ENCODE measurements around the gene CYP4F8.
"Not testable (repeated sequence)": the region's sequence is repeated elsewhere in the genome, so short reads cannot be mapped to it uniquely, and the experiment has no call there.

The CYP4F8 gene, protein sequence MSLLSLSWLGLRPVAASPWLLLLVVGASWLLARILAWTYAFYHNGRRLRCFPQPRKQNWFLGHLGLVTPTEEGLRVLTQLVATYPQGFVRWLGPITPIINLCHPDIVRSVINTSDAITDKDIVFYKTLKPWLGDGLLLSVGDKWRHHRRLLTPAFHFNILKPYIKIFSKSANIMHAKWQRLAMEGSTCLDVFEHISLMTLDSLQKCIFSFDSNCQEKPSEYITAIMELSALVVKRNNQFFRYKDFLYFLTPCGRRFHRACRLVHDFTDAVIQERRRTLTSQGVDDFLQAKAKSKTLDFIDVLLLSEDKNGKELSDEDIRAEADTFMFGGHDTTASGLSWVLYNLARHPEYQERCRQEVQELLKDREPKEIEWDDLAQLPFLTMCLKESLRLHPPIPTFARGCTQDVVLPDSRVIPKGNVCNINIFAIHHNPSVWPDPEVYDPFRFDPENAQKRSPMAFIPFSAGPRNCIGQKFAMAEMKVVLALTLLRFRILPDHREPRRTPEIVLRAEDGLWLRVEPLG

DNA sequence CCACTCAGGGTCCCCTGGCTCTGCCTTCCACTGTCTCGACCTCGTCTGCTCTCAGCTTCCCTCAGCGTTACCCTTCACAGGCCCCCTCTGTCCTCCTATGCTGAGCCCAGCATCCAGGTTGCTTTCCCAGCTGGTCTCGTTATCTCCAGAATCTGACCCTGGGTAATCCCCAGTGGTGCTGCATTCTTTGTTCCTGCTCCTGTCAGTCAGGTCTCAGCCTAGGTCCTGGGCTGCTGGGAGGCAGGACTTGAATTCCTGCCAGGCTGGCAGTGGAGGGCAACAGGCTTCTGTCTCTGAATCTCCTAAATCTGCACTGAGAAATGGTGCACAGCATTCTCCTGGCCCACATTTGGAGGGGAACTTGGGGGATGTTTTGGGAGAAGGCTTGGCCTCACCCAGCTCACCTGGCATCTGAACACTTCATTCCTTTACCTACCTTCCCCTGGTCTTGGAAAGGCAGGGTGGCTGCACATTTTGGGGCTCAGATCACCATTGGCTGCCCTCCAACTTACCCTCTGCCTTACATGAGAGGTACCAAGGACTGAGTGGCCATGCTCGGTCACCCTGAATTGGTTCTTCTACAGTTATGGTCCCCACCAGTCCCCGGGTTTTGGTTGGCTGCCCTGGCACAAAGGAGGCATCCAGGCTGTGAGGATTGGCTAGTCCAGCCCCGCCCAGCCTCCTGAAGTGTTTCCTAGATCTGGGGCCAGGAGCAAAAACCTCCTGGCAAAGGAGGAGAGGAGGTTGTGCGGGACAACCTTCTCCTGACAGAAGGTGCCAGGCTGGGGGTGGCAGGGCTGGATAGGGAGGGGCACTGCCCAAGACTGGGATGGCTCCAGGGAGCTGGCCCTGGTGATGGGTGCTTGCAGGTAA, at the start of gene CYP4F8:
Gene CYP4F8 (plus strand): TSS at position 712 of the 873 bp plus-strand sequence. CDS start 399 bp downstream, outside the sequence.
- no peak for DNase-seq (ENCODE audit: low spot score)

DNA sequence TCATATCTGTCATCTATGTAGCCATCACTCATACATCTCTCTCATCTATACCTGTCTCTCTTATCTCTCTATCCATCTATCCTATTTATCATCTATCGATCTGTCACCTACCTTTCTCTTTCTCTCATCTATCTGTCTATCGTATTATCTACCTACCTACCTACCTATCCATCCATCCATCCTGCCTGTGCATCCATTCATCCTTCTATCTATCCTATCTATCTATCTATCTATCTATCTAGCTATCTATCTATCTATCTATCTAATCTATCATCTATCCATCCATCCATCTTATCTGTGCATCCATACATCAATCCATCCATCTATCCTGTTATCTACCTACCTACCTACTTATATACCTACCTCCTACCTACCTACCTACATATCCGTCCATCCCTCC, 44.6 kb upstream of the CYP4F8 start:
- DNase-seq (ENCODE audit: low spot score) = no peak

DNA sequence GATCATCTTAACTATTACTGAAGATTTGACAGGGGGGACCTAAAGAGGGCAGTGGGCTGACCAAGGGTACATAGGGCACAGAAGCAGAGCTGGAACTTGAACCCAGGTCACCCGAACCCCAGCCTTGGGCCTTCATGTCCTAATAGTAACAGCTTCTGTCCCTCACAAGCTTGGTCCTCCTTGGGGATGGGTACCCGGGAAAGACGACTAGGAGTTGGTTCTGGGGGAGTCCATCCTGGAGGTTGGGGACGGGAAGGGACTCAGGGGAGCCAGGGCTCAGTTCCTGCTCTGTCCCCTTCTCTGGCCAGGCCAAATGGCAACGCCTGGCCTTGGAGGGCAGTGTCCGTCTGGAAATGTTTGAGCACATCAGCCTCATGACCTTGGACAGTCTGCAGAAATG, 39.6 kb upstream of the CYP4F8 start:
- DNase-seq (ENCODE audit: low spot score) = no peak

DNA sequence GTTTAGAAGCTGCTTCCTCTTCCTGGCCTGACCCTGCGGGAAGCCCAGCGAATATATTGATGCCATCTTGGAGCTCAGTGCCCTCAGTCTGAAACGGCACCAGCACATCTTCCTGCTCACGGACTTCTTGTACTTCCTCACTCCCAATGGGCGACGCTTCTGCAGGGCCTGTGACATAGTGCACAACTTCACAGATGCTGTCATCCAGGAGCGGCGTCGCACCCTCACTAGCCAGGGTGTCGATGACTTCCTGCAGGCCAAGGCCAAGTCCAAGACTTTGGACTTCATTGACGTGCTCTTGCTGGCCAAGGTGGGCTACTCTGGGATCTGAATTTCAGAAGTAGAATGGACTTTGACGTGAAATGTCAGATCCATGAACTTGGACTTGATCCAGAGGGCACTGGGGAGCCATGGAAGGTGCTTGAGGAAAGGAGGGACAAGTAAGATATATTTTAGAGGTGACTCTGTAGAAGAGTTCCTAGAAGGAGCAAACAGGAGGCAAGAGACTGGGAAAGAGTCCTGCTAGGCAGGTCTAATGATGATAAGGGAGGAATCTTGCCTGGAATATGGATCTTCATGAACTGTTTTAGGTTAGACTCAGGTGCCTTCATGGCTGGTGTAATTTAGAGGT, 38.4 kb upstream of the CYP4F8 start:
- DNase-seq (ENCODE audit: low spot score) = no peak

DNA sequence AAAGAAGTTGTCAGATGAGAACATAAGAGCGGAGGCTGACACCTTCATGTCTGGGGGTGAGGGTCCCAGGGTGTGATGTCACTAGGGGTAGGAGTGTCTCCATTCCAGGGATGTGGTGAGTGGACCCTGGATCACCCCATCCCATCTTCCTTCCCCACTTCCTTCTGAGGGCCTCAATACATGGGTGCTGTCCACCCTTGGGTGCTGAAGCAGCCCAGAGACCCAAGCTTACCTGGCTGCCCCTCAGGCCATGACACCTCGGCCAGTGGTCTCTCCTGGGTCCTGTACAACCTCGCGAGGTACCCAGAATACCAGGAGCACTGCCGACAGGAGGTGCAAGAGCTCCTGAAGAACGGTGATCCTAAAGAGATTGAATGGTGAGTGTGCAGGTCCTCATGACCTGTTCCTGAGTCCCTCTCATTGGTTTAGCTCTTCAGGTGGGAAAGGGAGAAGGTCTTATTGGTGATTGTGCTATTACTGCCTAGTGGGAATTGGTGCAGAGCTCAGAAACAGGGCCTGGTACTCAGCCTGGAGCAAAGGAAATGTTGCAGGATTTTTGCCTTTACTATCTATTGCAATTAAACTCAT, 37.7 kb upstream of the CYP4F8 start:
- DNase-seq (ENCODE audit: low spot score) = no peak

DNA sequence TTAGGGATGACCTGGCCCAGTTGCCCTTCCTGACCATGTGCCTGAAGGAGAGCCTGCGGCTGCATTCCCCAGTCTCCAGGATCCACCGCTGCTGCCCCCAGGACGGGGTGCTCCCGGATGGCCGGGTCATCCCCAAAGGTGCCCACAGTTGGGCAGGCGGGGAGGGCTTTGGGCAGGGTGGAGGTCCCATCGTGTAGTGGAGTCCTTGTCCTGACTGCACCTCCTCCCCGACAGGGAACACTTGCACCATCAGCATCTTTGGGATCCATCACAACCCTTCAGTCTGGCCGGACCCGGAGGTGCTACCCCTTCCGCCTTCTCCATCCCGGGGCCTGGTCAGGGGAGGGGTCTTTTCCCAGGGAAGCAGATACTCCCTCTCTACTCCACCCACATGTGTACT, 31.7 kb upstream of the CYP4F8 start:
- no peak for DNase-seq (ENCODE audit: low spot score)

DNA sequence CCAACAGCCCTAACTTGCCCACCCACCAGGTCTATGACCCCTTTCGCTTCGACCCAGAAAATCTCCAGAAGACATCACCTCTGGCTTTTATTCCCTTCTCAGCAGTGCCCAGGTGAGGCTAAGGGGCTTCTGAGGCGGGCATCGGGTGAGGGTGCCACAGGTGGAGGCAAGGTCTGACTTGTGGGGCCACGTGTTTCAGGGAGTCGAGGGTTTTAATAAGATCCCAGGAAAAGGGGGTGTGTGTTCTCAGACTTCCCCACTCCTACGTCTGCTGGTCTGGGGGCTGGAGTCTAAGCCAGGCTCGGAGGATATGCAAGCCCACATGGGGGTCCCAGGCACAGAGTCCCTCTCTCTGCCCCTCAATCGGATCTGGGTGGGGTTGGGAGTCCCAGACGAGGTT, 30.9 kb upstream of the CYP4F8 start:
- no peak for DNase-seq (ENCODE audit: low spot score)

DNA sequence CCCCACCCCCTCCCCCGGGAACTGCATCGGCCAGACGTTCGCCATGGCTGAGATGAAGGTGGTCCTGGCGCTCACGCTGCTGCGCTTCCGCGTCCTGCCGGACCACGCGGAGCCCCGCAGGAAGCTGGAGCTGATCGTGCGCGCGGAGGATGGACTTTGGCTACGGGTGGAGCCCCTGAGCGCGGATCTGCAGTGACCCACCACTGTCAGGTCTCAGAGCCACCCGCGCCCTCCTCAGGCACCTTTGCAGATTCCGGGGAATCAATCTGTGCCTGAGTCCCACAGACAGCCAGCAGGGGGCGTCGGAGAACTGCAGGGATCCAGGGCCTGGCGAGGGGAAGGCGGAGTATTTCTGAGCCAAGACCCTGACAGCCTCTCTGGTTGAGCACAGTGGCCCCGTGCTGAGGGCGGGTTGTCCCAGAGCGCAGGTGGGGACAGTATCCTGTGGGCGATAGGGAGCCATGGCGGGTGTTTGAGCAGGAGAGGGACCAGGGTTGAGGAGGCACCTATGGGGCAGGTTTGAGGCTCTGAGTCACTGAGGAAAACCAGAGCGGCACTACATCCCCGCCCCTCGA, 30.4 kb upstream of the CYP4F8 start:
- DNase-seq (ENCODE audit: low spot score) = peak; percentile 76

DNA sequence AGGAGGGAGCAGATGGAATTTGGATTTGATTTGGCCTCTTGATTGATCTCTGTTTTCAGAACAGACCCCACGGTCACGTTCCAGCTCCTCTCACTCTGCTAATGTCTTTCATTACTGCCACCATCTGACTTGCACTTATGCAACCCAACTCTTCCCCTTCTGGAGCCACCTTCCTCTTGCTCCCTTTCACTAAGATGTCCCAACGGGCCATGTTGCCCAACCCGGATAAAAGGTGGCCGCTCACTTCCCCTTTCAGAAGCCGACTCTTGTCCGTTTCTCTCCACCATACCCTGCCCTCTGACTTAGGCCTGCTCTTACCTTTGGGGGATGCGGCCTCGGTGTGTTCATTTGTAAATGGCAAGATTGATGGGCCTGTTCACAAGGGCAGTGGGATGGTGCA, 27.4 kb upstream of the CYP4F8 start:
- DNase-seq (ENCODE audit: low spot score) = no peak

DNA sequence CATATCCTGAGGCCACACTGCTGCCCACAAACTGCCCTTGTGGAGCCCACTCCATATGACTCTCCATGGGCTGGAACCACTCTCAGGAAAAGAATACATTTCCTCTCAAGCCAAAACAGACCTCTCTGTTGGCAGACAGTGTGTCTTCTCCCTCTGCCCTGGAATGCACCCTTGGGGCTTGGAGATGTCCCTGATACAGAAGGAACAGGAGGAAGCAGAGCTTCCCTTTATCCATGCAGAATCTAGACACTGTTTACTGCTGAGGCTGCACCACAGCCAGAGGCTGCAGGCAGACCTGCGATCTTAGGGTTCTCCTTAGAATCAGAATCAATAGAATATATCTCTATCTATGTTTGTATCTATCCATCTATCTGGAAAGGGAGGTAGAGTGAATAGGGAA, 26.8 kb upstream of the CYP4F8 start:
- DNase-seq (ENCODE audit: low spot score) = no peak

DNA sequence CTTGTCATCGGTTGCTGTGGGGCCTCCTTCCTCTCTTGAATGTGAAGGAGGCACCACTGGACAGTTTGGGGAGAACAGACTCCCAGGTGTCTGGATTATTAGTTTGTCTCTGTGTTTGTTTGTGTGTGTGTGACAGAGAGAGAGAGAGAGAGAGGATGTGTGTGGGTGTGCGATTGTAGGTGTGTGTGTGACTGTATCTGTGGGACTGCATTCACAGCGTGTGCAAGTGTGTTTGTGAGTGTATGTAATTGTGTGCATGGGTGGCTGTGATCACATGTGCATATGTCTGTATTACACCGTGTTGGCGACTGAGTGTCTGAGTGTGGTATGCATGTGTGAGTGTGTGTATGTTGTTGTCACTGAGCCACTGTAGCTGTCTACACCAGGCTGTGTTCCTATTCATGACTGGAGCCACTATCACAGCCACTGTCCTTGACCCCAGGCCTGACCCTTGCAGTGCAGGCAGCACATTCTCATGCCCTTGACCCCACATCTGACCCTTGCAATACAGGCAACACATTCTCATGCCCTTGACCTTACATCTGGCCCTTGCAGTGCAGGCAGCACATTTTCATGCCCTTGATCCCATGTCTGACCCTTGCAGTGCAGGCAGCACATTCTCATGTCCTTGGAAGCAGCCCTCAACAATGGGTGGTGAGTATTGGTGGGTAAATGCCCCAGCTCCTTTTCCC, 25.1 kb upstream of the CYP4F8 start:
- no peak for DNase-seq (ENCODE audit: low spot score)

DNA sequence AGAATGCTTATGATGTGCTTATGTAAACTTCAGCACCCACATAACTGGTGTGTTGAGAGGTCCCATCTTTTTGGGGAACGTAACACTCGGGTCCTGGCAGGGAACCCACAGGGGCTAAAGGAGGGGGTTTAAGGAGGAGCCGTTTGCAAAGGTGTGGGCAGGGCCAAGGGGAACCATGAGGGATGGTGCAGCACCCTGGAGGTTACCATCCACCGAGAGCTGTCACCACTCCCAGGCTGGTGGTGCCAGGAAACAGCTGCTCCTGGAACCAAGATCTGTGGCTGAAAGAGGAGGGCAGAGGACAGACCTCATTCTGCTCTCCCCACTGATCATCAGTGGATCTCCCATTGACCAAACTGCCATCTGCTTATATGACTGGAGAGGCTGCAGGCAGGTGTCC, 23.2 kb upstream of the CYP4F8 start:
- no peak for DNase-seq (ENCODE audit: low spot score)

DNA sequence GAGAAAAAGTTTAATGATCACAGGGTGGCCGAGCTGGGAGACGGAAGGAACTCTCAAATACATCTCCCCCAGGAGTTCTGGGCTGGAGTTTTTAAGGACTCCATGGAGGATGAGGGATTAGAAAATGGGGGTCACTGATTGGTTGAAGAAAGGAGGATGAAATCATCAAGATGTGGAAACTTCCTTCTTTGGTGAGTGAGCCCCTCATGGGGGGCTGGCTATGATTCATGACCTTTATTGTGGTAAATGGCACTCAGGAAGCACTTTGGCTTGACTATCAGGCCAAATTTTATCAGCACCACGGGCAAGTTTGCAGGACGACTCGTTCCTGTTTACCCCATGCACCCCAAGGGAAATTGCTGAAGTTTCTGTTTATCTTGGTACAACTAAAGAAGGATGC, 22.5 kb upstream of the CYP4F8 start:
- DNase-seq (ENCODE audit: low spot score) = not testable (repeated sequence)

DNA sequence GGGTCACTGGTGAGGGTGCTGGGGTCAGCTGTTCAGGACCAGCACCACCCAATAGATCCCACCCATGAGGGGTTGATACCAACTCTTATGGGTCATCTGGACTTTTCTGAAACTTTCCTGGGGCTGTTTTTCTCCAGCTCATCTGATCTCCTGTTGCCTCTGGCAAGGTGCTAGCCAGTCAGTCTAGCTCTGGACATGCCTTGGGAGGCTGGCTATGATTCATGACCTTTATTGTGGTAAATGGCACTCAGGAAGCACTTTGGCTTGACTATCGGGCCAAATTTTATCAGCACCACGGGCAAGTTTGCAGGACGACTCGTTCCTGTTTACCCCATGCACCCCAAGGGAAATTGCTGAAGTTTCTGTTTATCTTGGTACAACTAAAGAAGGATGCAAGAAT, 21.3 kb upstream of the CYP4F8 start:
- not testable (repeated sequence) for DNase-seq (ENCODE audit: low spot score)

DNA sequence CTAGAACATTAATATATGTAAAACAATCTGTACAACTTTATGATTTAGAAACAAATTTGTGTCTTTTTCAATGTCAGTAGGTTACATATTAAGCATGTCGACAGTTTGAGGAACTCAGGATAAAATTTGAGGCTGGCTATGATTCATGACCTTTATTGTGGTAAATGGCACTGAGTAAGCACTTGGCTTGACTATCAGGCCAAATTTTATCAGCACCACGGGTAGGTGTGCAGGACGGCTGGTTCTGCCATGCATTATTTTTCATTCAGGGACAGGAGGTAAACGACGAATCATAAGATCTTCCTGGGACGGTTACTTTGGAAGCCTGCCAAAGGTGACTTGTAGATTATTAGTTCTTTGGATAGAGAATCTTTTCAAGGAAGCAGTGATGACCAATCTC, 19.9 kb upstream of the CYP4F8 start:
- no peak for DNase-seq (ENCODE audit: low spot score)

DNA sequence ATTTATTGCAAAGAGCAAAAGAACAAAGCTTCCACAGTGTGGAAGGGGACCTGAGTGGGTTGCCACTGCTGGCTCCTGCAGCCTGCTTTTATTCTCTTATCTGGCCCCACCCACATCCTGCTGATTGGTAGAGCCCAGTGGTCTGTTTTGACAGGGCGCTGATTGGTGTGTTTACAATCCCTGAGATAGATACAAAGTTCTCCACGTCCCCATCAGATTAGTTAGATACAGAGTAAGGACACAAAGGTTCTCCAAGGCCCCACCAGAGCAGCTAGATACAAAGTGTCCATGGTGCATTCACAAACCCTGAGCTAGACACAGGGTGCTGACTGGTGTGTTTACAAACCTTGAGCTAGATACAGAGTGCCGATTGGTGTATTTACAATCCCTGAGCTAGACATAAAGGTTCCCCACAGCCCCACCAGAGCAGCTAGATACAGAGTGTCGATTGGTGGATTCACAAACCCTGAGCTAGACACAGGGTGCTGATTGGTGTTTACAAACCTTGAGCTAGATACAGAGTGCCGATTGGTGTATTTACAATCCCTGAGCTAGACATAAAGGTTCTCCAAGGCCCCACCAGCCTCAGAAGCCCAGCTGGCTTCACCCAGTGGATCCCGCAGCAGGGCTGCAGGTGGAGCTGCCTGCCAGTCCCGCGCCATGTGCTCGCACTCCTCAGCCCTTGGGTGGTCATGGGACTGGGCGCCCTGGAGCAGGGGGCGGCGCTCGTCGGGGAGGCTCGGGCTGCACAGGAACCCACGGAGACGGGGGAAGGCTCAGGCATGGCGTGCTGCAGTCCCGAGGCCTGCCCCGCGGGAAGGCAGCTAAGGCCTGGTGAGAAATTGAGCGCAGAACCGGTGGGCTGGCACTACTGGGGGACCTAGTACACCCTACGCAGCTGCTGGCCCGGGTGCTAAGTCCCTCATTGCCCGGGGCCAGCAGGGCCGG, 6.8 kb upstream of the CYP4F8 start:
- DNase-seq (ENCODE audit: low spot score) = not testable (repeated sequence)

DNA sequence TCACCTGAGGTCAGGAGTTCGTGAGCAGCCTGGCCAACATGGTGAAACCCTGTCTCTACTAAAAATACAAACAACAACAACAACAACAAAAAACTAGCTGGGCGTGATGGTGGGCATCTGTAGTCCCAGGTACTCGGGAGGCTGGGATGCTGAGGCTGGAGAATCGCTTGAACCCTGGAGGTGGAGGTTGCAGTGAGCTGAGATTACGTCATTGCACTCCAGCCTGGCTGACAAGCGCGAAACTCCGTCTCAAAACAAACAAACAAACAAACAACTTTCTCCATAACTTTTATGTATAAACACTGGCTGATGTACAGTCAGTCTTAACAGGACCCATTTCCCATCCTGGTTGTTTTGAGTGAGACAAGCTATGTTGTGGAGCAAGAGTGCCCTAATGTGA, 5.8 kb upstream of the CYP4F8 start:
- no peak for DNase-seq (ENCODE audit: low spot score)

DNA sequence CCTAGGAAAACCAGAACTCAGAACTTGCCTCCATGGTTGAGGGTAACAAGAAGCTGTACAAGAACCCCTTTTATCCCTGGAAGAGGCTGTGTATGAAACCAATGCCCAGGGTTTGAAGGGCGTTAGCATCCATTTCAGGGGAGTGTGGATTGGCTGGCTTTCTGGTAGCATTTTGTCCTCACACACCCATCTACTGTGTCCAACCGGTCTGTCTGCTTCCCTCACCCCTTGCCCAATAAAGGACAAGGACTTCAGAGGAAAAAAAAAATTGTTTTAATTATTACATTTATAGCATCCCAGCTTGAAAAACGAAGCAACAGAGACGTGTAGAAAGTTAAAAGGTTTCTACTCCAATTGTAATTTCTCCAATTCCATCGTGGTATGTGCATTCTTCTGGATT, 2.7 kb upstream of the CYP4F8 start:
- DNase-seq (ENCODE audit: low spot score) = no peak

DNA sequence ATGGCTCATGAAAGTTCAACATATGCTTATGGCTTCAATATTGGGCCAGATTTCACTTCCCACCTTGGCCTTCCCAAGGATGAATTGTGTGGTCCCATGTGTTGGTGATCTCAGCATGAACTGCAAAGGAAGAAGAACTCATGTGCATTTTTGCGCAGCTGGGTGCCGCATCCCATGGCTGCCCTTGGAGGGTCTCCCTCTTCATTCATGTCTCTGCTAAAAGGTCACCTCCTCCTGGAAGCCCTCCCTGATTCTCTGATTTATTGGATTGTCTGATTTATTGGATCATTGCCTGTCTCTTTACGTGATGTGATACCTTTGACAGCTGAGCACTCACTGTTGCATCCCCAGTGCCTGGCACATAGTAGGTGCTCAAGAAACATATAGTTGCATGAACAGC, 1.7 kb upstream of the CYP4F8 start:
- no peak for DNase-seq (ENCODE audit: low spot score)

DNA sequence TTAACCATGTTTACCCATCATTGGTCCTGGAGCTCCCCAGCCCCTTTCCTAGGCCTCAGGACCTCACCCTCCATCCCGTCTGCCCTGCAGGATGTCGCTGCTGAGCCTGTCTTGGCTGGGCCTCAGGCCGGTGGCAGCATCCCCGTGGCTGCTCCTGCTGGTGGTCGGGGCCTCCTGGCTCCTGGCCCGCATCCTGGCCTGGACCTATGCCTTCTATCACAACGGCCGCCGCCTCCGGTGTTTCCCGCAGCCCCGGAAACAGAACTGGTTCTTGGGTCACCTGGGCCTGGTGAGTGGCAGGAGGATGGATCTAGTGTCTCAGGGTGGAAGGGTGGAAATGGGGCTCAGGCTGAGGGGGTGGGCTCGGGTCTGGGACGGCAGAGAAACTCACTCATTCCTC, 508 bp downstream of the CYP4F8 start:
- no peak for DNase-seq (ENCODE audit: low spot score)

All from NAMALWA (cell line).